ENCODE measurements around the gene DHX8.
"Not testable (repeated sequence)": the region's sequence is repeated elsewhere in the genome, so short reads cannot be mapped to it uniquely, and the experiment has no call there.

DHX8 gene

DNA sequence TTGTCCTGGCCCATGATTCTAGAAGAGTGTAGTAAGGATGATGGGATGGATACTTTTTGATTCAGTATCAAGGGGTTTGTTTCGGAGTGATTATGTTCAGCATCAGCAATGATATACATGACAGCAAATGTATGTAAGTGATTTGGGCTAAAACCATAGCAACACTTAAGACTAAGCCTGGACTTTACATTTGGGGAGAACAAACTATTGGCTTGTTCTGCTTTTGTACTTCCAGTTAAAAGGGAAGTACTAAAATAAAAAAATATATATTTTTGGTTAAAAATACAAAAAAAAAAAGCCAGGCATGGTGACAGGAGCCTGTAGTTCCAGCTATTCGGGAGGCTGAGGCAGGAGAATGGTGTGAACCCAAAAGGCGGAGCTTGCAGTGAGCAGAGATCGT, 20.5 kb upstream of the DHX8 start:
- no peak for DNase-seq

DNA sequence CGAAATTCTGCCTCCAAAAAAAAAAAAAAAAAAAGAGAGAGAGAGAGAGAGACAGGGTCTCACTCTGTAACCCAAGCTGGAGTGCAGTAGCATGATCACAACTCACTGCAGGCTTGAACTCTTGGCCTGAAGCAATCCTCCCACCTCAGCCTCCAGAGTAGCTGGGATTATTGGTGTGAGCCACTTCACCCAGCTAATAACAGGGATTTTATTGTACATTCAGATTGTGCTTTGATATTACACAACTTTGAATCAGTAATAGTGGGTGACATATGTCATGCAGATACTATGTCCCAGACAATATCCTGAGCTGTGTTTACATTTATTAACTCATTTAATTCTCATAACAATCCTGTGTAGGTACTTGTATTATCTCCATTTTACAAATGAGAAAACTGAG, 19.7 kb upstream of the DHX8 start:
- no peak for DNase-seq

DNA sequence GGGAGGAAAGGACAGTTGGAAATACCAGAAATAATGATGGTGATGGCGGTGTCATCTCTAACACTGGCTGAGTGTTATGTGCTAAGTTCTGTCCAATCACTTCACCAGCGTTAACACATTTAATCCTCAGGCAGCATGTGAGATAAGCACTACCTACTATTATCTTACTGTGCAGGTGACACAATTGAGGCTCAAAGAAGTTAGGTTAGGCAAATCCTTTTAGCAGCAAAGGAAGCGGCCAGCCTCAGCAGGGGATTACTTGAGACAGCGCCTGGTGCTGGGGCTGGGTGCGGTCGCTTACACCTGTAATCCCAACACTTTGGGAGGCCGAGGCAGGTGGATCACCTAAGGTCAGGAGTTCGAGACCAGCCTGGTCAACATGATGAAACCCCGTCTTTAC, 18.7 kb upstream of the DHX8 start:
- no peak for DNase-seq

DNA sequence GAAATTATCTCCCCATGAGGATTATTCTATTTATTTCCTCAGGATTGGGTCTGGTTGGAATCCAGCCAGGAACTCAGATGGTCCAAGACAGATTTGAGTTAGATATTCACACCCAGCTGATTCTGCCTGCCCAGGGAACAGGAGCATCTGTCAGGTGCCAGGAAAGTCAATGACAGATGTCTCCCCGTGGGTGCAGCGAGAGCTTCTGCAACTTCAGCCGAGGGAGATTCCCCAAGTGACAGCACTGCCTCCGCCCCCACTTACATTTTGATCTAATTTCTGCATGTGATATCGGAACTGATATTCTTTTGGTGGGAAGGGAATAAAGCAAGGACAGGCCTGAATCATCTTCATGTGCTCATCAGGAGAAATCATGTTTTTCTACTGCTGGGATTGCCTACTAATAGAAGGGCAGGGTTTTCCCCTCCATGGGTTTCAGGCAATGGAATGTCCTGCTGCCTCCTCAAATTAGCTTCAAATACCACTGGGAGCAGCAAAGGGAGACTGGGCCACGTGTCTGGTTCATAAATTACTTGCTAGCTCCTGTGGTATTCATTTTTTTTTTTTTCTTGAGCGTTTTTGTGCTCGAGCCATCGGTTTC, 15.7 kb upstream of the DHX8 start:
- DNase-seq = no peak

DNA sequence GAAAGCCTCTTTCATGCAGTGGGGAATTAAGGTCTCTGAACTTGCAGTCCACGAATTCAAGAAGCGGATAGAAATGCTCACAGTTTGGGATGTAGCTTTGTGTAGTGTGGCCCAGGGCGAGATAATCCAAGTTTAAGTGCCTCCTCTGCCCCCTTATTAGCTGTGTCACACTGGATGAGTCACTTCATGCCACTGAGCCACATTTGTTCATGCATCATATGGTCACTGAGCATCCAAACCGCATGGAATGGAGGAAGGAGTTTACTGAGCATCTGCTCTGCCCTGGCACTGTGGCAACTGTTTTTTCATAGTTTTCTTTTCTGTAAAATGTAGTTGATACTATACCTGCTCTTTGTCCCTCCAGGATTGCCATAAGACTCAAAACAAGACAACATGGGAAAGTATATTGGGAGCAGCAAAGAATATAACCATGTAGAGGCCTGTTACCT, 15.1 kb upstream of the DHX8 start:
- DNase-seq = no peak

DNA sequence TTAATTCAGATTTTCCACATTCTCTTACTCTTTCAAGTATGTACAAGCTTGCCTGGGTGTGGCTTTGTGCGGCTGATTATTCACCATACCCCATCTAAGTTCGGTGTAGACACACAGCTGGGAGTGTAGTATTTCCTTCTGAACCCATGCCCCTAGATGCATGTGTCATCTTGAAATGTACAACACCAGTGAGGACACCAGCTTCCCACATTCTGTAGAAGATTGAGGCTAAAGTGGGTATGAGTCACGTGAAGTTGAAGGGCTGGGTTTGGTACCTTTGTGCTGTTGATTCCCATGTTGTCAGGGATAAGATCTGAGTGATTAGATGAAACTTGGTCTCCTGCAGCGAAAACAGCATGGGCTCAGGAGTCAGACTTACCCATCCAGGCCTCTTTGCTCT, 14.6 kb upstream of the DHX8 start:
- no peak for DNase-seq

DNA sequence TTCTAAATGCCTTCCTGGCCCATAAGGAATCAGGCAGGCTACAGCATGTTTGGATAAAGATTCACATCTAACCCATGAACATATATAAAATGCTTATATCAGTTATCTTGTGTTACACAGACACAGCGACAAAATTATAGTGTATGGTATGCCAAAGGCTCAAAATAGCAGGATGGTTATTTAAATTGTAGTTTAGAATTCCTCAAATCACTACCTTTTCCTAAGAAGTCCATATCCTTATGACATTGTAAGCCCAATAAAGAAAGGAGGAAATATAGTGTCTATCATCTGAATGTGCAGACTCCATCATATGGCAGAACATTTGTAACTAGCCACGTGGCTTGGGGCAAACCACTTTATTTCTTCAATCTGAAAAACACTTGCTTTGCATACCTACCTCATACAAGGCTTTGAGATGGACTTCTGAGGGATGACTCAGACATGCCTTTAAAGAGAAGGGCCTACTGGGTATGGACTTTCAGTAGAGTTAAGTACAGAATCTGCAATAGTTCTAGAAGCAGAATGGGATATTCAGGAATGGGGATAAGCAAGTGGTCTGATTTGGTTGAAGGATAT, 12.1 kb upstream of the DHX8 start:
- DNase-seq = no peak

DNA sequence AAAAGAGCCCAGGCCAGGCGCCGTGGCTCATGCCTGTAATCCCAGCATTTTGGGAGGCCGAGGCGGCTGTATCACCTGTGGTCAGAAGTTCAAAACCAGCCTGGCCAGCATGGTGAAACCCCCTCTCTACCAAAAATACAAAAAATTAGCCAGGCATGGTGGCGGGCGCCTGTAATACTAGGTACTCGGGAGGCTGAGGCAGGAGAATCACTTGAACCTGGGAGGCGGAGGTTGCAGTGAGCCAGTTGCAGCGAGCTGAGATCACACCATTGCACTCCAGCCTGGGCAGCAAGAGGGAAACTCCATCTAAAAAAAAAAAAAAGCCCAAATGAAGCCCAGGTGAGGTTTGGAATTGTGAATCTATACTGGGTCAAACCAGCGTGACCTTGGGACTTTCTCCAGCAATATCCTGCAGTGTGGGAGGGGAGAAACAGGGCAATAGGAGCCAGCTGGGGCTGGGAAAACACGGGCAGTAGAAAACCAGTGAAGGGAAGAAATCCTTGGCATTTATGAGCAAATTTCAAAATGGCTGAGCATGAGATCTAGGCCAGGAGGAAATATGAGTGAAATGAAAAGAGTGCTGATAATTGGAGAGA, 8.2 kb upstream of the DHX8 start:
- DNase-seq = no peak

DNA sequence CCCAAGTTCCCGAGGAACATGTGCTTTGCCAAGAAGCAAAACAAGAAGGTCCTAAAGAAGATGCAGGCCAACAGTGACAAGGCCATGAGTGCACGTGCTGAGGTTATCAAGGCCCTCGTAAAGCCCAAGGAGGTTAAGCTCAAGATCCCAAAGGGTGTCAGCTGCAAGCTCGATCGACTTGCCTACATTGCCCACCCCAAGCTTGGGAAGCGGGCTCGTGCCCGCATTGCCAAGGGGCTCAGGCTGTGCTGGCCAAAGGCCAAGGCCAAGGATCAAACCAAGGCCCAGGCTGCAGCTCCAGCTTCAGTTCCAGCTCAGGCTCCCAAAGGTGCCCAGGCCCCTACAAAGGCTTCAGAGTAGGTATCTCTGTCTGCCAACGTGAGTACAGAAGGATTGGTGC, 7.5 kb upstream of the DHX8 start:
- DNase-seq = not testable (repeated sequence)

DNA sequence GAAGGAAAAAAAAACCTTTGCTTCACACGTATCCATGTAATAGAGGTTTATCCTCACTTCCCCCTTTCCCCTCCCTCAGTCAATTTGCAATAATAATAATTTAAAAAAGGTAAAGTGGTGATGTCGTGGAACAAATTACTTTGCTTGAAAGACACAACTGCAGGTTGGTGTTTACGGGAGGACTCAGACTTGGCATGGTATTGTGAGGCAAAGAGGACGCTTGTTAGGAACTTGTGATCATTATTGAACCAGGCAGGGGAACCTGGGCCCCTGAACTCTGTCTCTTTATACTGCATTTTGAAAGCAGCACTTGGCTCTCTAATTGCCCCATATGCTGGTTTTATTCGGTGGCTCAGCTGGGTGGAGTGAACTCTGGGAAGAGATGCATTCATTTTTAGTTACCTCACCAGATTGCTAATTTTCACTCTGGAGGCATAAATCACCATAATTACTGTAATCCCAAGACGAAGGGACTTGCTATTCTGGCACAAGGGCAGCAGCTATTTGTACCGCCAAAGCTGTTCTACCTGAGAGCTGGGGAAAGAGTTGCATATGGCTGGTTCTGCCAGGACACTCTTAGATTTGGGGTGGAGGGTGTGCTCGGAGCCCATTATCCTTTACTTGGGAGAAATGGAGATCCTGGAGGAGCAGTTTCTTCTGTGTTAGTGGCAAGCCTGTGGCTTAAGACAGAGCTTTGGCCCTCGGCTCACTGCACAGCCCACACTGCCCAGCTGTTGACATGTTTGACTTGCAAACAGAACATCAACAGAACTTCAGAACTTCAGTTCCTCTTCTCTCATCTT, 5.7 kb upstream of the DHX8 start:
- DNase-seq = no peak

DNA sequence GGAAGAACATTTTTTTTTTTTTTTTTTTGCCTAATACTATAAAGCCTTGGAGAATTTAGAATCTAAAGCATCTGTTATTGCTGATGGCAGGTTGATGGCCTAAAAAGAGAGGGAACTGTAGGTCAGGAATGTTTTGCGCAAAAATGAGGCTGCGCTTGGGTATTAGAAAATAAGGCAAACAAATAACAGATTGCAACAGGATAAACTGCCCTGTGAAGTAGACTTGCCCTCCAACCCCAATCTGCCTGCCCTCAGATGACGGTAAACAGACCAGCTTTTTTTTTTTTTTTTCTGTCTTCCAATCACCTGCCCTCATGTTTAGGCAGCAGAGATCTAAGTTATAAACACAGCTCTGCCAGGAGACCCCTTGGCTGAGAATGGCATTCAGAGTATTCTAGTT, 3.8 kb upstream of the DHX8 start:
- DNase-seq = no peak

DNA sequence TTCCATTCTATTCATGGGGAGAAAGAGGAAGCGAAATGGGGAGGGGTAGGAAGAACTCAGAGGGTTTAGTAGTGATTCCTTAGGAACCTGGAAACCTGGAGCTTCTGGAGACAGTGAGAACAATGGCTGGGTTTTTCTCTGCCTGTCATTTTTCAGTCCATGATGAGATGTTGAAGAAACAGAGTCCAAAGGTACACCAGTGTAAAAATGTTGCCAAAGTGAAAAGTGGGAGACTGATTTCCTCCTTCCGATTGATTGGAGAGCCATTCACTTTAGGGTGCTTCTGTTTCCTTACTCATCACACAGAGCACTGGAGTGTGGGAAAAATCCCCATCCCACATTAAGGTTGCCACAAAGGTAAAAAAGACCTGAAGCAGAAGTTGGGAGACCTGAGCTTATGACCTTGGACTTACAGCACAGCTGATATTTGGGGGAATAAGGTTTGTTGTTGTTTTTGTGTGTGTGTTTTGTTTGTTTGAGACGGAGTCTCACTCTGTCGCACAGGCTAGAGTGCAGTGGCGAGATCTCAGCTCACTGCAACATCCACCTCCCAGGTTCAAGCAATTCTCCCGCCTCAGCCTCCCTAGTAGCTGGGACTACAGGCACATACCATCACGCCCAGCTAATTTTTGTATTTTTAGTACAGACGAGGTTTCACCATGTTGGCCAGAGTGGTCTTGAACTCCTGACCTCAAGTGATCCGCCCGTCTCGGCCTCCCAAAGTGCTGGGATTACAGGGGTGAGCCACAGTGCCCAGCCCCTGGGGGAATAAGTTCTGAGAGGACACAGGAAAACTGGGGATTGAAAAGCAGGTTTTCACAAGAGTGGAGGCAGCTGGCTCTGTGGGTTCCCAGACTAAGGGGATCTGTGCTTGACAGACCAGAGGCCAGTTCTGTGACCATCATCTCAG, 1.4 kb upstream of the DHX8 start:
- no peak for DNase-seq

DNA sequence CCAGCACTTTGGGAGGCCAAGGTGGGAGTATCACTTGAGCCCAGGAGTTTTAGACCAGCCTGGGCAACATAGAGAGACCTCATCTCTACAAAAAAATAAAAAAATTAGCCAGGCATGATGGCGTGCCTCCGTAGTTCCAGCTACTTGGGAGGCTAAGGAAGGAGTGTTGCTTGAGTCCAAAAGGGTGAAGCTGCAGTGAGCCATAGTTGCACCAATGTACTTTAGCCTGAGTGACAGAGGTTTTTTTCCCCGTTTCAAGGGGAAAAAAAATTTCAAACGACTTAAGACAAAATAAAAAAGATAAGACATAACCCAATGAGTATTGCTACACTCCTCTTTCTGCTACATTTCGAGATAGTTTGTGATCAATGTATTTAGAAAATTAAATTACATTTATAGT, 6.8 kb downstream of the DHX8 start:
- no peak for DNase-seq

DNA sequence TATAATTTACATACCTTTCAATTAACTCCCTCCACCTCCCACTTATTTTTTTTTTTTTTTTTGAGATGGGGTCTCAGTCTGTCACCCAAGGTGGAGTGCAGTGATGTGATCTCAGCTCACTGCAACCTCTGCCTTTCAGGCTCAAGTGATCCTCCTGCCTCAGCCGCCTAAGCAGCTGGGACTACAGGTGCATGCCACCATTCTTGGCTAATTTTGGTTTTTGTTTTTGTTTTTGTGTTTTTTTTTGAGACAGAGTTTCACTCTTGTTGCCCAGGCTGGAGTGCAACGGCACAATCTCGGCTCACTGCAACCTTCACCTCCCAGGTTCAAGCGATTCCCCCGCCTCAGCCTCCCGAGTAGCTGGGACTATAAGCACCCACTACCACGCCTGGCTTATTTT, 25.7 kb downstream of the DHX8 start:
- DNase-seq = not testable (repeated sequence)

DNA sequence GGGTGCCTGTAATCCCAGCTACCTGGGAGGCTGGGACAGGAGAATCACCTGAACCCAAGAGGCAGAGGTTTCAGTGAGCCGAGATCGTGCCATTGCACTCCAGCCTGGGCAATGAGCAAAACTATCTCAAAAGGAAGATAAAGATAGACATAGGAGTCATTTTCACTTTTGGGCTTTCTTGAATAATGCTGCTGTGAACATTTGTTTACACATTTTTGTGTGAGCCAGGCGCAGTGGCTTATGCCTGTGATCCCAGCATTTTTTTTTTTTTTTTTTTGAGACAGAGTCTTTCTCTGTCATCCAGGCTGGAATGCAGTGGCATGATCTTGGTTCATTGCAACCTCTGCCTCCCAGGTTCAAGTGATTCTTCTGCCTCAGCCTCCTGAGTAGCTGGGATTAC, 27.4 kb downstream of the DHX8 start:
- not testable (repeated sequence) for DNase-seq

DNA sequence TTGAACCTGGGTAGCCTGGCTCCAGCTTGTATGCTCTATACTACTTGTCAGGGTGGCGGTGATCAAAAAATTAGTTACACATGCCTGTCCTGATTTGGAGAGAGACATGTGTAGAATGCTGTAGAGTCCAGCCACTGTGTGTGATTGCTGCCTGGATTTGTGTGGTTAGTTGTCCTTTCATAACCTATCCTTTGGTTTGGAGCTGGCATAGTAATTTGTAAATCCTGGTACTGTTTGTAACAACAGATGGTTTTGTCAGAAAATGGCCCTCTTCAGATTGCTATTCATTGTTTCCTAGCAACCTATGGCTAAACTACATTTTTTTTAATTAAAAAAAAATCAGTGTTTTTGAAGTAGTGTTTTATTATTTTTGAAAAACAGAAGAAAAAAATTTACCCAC, 31.9 kb downstream of the DHX8 start:
- no peak for DNase-seq

DNA sequence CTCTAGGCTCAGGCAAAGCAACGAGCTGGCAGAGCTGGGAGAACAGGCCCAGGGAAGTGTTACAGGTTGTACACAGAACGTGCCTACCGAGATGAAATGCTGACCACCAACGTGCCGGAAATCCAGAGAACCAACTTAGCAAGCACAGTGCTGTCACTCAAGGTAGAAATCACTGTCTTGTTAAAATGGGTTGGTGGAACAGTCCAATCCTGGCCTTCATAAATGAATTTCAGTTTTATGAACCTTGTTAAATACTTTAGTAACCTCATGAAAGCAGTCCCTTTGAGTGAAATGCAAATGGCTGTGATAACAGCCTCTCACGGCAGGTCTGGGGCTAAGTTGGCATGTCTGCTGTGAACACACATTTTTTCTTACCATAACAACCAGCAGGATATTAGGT, 33.4 kb downstream of the DHX8 start:
- DNase-seq = no peak

DNA sequence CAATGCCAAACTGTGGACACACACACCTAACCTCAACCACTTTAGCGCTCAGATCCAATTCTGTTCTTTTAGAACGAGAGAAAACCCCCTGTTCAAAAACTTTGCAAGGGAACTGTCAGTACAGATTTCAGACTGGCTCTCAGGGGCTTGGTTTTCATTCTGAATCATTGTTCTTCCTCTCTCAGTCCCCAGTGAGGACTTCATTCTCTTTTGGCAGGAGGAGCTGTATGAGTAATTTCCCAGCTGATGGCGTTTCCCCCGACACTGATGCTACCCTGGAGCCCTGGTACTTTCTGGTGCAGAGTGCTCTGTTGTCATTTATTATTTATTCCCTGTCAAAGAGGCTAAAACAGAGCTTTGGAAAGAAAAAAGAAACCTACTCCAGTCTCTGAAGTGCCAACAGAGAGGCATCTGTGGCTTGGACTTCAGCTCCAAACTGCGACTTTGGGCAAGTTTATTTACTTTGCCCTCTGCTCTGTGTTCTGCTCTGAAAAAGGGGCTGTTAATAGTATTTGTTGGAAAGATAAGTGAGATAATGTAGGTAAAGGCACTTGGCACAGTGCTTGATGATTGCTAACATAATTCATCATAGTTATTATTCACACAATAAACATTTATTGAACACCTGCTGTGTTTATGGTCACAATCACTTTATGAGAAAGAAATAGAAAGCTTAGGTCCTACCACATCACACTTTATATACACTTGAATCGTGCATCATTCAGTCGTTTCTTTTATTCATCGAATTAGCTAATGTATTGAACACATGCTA, 34.0 kb downstream of the DHX8 start:
- DNase-seq = no peak

DNA sequence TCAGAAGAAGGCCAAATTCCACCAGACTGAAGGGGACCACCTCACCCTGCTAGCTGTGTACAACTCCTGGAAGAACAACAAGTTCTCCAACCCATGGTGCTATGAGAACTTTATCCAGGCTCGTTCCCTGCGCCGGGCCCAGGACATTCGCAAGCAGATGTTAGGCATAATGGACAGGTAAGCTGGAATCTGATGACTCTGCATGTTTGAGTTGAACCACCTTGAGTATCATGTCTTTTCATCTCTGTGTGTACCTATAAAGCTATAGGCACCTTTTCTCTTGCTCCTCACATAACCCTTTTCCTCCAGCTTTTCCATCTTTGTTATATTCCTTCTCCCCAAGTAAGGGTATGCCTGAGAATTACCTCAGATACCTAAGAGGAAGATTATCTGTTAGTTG, 37.6 kb downstream of the DHX8 start:
- no peak for DNase-seq

DNA sequence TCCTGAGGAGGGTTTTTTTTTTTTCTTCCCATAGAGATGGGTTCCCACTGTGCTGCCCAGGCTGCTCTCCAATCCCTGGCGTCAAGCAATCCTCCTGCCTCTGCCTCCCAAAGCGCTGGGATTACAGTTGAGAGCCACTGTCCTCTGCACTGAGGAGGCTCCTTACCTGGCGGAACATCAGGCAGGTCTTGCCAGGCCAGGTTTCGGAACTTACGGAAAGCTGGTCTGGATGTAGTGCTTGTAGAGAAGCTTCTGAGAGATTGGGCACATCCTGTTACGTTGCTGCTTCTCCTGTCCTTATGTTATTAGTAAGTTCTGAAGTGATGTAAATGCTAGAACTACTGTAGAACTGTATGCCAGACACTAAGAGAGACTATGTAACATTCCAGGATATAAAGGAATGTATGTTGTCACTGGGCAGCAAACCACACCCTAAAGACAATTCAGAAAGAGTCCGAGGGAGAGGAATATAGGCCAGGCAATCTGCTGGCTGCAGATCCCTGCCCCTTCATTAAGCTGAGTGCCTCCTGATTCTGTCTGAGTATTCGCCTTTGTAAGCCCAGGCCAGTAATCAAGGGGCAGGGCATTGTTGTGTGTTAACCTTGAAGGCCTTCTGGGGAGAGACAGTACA, 41.3 kb downstream of the DHX8 start:
- DNase-seq = no peak

DNA sequence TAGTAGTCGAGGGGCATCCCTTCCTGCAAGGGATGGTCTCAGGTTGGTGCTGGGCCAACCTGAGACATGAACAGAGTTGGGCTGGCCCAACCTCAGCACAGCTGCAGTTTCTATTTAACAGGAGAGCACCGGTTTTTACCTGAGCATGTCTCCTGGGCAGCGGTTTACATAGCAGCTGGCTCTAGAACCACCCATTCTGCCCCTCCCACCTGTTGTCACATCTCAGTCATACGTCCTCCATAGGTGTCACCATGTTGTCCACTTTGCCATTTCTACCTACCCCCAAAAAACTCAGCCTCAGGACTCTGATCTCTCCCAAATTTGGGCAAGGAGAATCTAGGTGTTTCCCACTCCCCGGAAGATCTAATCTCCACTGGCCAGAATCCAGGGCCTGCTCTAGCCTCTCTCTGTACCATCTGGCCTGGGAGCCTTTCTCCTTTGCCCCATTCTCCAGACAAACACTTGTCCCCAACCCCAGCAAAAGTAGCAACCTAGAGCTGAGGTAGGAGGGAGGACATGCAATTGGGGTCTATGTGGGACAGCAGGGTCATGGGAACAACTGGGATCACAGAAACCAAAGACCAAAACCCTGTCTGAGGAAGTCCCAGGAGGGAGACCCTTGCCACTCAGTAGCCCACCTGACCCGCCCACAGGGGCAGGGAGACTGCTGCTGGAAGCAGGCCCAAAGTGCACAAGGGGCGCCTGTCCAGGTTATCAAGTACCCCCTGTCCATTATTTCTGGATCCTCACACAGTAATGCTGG, 43.3 kb downstream of the DHX8 start:
- DNase-seq = no peak

Measured in NCI-H2107 (cell line).